HepG2 (cell line): ENCODE measurements around the gene UBFD1. TPM values are rescaled to one million over a fixed set of nuclear protein-coding genes. Genes with fewer than 3 reads are reported as not detected.

Experiments used
- GPN1 ChIP-seq: sonication (generic); formaldehyde crosslinking; IDR thresholded peaks from 2 replicates; pipeline ENCODE4 v1.5.1; 2020; ENCODE audit warnings: missing genetic modification reagents, borderline replicate concordance
- JUN ChIP-seq: sonication (generic); formaldehyde crosslinking; IDR thresholded peaks from 2 replicates; pipeline ENCODE4 v1.4.0; 2020; ENCODE audit warnings: mild to moderate bottlenecking, missing genetic modification reagents
- KDM6A ChIP-seq: IDR thresholded peaks from 2 replicates; pipeline ENCODE4 v1.6.1; 2016; ENCODE audit warnings: low read depth
- MBNL3 ChIP-seq: fragments of 250-450 bp; sonication (Bioruptor Pico); conservative IDR thresholded peaks from 2 replicates; pipeline ENCODE4 v1.8.0; 2022; ENCODE audit warnings: mild to moderate bottlenecking, inconsistent platforms
- RAD51 ChIP-seq: fragments of 450-650 bp; IDR thresholded peaks from 2 replicates; pipeline ENCODE4 v1.6.1; 2016; ENCODE audit warnings: borderline replicate concordance
- SOX6 ChIP-seq, 2 experiments: fragments of 450-650 bp in 1 of 2; sonication (generic) in 1 of 2; formaldehyde crosslinking in 1 of 2; IDR thresholded peaks; 2 replicates each; pipeline versions ENCODE4 v1.4.0 to v1.6.1; 2017 to 2020; ENCODE audit warnings: antibody characterized with exemption in 1 of 2, mild to moderate bottlenecking in 1 of 2, missing genetic modification reagents in 1 of 2
- ZFYVE20 ChIP-seq: sonication (generic); formaldehyde crosslinking; IDR thresholded peaks from 2 replicates; pipeline ENCODE4 v1.8.0; 2023; ENCODE audit warnings: low read depth, mild to moderate bottlenecking, moderate library complexity, missing genetic modification reagents, borderline replicate concordance
- ZMYM2 ChIP-seq: sonication (generic); formaldehyde crosslinking; IDR thresholded peaks from 2 replicates; pipeline ENCODE4 v1.8.0; 2022; ENCODE audit warnings: mild to moderate bottlenecking, missing genetic modification reagents
- ZNF225 ChIP-seq: sonication (generic); formaldehyde crosslinking; IDR thresholded peaks from 2 replicates; pipeline ENCODE4 v1.4.0; 2020; ENCODE audit warnings: mild to moderate bottlenecking, missing genetic modification reagents
- ZNF235 ChIP-seq: sonication (generic); formaldehyde crosslinking; IDR thresholded peaks from 2 replicates; pipeline ENCODE4 v1.8.1; 2023; ENCODE audit warnings: mild to moderate bottlenecking, missing genetic modification reagents, borderline replicate concordance
- ZNF749 ChIP-seq: sonication (generic); formaldehyde crosslinking; IDR thresholded peaks from 2 replicates; pipeline ENCODE4 v1.8.0; 2022; ENCODE audit warnings: mild to moderate bottlenecking, missing genetic modification reagents, moderate library complexity, borderline replicate concordance
- ZSCAN25 ChIP-seq: sonication (generic); formaldehyde crosslinking; IDR thresholded peaks from 2 replicates; pipeline ENCODE4 v1.8.0; 2022; ENCODE audit warnings: mild to moderate bottlenecking, missing genetic modification reagents
- ZZZ3 ChIP-seq: sonication (generic); formaldehyde crosslinking; IDR thresholded peaks from 2 replicates; pipeline ENCODE4 v1.4.0; 2020; ENCODE audit warnings: missing genetic modification reagents, mild to moderate bottlenecking, borderline replicate concordance
- polyA plus RNA-seq, 8 experiments: library from polyadenylated mRNA; depleted of rRNA in 3 of 8; stranded (reverse) in 7 of 8; unstranded in 1 of 8; fragments of >200 nt; fragmentation: Illumina TruSeq in 4 of 8; extraction: Trizol in 4 of 8; gene quantifications; 2 replicates each; pipeline versions ENCODE4 v1.2.1 to v1.2.3, GENCODE V29; 2011 to 2016; ENCODE audit warnings: low read depth in 4 of 8, missing spikeins in 1 of 8, mixed read lengths in 1 of 8; ENCODE audit not compliant: insufficient read depth in 1 of 8
- total RNA-seq, 5 experiments: library from RNA; depleted of rRNA; stranded (reverse); fragments of >200 nt; fragmentation: Illumina TruSeq; extraction: Trizol; gene quantifications; 2 replicates each; pipeline ENCODE4 v1.2.3, GENCODE V29; 2016; ENCODE audit warnings: low read depth in 1 of 5
- TF ChIP-seq, protein P1 (sequence below): sonication (generic); formaldehyde crosslinking; conservative IDR thresholded peaks from 2 replicates; pipeline ENCODE4 v1.8.0; 2022; ENCODE audit warnings: low read depth, missing genetic modification reagents
- TF ChIP-seq, protein P2 (sequence below): sonication (generic); formaldehyde crosslinking; IDR thresholded peaks from 2 replicates; pipeline ENCODE4 v1.5.1; 2020; ENCODE audit warnings: missing genetic modification reagents, mild to moderate bottlenecking, borderline replicate concordance
- TF ChIP-seq, protein P3 (sequence below): sonication (generic); formaldehyde crosslinking; IDR thresholded peaks from 2 replicates; pipeline ENCODE4 v1.4.0; 2020; ENCODE audit warnings: missing genetic modification reagents
- TF ChIP-seq, protein P4 (sequence below): IDR thresholded peaks from 2 replicates; pipeline ENCODE4 v1.6.1; 2016; ENCODE audit warnings: missing compliant biosample characterization, missing genetic modification reagents, borderline replicate concordance
- TF ChIP-seq, protein P5 (sequence below): sonication (generic); formaldehyde crosslinking; IDR thresholded peaks from 2 replicates; pipeline ENCODE4 v1.5.0; 2020; ENCODE audit warnings: mild to moderate bottlenecking, missing genetic modification reagents, borderline replicate concordance

The UBFD1 gene
- total and polyA plus RNA-seq, 2 of the 13 experiments (the other 11 are each of a cell fraction or from before 2014, with no cell fraction given), result 100 to 111 TPM

DNA sequence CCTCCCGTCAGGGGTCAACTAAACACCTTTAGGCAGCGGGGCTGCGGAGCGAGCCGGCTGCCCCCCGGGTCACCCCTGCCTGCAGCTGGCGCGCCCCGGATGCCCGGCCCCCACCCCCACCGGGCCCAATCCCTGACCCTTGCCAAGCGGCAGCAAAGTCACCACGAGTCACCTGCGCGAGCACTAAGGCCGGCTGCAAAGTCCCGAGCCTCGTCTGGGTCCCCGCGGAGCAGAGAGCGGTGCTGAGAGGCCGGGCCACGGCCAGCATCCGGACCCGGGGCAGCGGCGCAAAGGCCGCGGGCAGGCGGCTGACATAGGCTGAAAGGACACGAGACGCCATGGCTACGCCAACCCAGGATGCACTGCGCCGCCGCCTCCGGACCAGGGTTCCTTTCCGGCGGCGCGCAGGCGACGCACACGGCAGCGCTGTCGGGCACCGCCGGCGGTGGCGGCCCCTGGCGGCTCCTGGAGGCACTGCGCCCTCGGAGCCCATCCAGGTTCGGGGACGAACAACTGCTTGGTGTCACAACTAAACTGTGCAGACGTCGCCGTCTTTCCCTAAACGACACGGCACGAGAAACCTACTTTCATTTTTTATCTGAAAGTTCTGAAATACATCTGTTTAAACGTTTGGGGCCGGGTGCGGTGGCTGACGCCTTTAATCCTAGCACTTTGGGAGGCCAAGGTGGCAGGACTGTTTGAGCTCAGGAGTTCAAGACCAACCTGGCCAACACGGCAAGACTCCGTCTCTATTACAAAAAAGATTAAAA, 38.6 kb downstream of the UBFD1 start, which contains the start of gene NDUFAB1 (continued):
- TF ChIP-seq, protein P1, sequence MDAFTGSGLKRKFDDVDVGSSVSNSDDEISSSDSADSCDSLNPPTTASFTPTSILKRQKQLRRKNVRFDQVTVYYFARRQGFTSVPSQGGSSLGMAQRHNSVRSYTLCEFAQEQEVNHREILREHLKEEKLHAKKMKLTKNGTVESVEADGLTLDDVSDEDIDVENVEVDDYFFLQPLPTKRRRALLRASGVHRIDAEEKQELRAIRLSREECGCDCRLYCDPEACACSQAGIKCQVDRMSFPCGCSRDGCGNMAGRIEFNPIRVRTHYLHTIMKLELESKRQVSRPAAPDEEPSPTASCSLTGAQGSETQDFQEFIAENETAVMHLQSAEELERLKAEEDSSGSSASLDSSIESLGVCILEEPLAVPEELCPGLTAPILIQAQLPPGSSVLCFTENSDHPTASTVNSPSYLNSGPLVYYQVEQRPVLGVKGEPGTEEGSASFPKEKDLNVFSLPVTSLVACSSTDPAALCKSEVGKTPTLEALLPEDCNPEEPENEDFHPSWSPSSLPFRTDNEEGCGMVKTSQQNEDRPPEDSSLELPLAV, result no peak
- TF ChIP-seq GPN1 (CRISPR knock-in tag) (peak; percentile 86; the same call in 1 of the 2 replicates), ZNF225 (CRISPR knock-in tag) (peak; percentile 95), RAD51 (no peak), KDM6A (CRISPR knock-in tag) (no peak; the same call in 1 of the 2 replicates), ZNF235 (CRISPR knock-in tag) (peak; percentile 98; the same call in 1 of the 2 replicates), JUN (CRISPR knock-in tag) (peak; percentile 76), ZFYVE20 (CRISPR knock-in tag) (no peak), SOX6 (IDR thresholded peaks at IDR 0.05) (no peak), SOX6 (CRISPR knock-in tag; IDR thresholded peaks at IDR 0.05) (peak; percentile 51), ZNF749 (CRISPR knock-in tag) (peak; percentile 87; the same call in 1 of the 2 replicates), ZMYM2 (CRISPR knock-in tag) (peak; percentile 97), MBNL3 (no peak), ZSCAN25 (CRISPR knock-in tag) (peak; percentile 76), ZZZ3 (CRISPR knock-in tag) (peak; percentile 97)
- TF ChIP-seq, protein P2, sequence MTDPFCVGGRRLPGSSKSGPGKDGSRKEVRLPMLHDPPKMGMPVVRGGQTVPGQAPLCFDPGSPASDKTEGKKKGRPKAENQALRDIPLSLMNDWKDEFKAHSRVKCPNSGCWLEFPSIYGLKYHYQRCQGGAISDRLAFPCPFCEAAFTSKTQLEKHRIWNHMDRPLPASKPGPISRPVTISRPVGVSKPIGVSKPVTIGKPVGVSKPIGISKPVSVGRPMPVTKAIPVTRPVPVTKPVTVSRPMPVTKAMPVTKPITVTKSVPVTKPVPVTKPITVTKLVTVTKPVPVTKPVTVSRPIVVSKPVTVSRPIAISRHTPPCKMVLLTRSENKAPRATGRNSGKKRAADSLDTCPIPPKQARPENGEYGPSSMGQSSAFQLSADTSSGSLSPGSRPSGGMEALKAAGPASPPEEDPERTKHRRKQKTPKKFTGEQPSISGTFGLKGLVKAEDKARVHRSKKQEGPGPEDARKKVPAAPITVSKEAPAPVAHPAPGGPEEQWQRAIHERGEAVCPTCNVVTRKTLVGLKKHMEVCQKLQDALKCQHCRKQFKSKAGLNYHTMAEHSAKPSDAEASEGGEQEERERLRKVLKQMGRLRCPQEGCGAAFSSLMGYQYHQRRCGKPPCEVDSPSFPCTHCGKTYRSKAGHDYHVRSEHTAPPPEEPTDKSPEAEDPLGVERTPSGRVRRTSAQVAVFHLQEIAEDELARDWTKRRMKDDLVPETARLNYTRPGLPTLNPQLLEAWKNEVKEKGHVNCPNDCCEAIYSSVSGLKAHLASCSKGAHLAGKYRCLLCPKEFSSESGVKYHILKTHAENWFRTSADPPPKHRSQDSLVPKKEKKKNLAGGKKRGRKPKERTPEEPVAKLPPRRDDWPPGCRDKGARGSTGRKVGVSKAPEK, result no peak
- TF ChIP-seq, protein P3, sequence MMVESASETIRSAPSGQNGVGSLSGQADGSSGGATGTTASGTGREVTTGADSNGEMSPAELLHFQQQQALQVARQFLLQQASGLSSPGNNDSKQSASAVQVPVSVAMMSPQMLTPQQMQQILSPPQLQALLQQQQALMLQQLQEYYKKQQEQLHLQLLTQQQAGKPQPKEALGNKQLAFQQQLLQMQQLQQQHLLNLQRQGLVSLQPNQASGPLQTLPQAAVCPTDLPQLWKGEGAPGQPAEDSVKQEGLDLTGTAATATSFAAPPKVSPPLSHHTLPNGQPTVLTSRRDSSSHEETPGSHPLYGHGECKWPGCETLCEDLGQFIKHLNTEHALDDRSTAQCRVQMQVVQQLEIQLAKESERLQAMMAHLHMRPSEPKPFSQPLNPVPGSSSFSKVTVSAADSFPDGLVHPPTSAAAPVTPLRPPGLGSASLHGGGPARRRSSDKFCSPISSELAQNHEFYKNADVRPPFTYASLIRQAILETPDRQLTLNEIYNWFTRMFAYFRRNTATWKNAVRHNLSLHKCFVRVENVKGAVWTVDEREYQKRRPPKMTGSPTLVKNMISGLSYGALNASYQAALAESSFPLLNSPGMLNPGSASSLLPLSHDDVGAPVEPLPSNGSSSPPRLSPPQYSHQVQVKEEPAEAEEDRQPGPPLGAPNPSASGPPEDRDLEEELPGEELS, result peak; percentile 83
- TF ChIP-seq, protein P4, sequence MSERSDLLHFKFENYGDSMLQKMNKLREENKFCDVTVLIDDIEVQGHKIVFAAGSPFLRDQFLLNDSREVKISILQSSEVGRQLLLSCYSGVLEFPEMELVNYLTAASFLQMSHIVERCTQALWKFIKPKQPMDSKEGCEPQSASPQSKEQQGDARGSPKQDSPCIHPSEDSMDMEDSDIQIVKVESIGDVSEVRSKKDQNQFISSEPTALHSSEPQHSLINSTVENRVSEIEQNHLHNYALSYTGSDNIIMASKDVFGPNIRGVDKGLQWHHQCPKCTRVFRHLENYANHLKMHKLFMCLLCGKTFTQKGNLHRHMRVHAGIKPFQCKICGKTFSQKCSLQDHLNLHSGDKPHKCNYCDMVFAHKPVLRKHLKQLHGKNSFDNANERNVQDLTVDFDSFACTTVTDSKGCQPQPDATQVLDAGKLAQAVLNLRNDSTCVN (CRISPR knock-in tag), result no peak; the same call in 1 of the 2 replicates
- TF ChIP-seq, protein P5, sequence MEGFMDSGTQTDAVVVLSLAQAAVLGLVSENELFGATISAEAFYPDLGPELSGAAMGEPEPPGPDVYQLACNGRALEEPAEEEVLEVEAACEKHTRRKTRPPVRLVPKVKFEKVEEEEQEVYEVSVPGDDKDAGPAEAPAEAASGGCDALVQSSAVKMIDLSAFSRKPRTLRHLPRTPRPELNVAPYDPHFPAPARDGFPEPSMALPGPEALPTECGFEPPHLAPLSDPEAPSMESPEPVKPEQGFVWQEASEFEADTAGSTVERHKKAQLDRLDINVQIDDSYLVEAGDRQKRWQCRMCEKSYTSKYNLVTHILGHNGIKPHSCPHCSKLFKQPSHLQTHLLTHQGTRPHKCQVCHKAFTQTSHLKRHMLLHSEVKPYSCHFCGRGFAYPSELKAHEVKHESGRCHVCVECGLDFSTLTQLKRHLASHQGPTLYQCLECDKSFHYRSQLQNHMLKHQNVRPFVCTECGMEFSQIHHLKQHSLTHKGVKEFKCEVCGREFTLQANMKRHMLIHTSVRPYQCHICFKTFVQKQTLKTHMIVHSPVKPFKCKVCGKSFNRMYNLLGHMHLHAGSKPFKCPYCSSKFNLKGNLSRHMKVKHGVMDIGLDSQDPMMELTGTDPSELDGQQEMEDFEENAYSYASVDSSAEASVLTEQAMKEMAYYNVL (CRISPR knock-in tag), result peak; percentile 80; the same call in 1 of the 2 replicates
